Measurements from ENCODE around the gene BCAS1.
A peak's percentile ranks its signal among the peaks of the same experiment; 100 is the strongest.

BCAS1 gene

GRCh38 chr20:54070187-54070987 lies at the start of gene BCAS1:
Gene BCAS1 (minus strand): TSS chr20:54070594. CDS start chr20:54058718, 11,876 bp downstream.
- no peak within 1 kb of the TSS for H3K4me3 ChIP-seq (ENCODE audit: low read depth, low read length)

DNA sequence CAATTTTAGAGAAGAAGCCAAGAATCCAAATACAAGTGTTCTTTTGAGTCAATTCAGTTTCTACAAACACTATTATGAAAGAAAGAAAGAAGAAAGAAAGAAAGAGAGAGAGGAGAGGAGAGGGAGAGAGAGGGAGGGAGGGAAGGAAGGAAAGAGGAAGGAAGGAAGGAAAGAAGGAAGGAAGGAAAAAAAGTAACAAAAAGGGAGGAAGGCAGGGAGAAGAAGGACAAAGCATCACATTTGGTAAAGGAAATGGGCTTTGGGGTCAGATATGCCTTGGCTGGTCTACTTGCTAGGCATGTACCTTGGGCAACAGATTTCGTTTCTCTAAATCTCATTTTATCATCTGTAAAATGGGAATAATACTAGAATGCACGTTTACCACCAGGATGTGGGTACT lies 49.4 kb upstream of the BCAS1 start:
- DNase-seq (ENCODE audit: low read depth), result no peak
- no peak overlapping the region for H3K4me3 ChIP-seq (ENCODE audit: low read depth, low read length)

More at GRCh38 chr20:54070187-54070987, at the start of gene BCAS1:
- no peak for DNase-seq (ENCODE audit: low read depth)

DNA sequence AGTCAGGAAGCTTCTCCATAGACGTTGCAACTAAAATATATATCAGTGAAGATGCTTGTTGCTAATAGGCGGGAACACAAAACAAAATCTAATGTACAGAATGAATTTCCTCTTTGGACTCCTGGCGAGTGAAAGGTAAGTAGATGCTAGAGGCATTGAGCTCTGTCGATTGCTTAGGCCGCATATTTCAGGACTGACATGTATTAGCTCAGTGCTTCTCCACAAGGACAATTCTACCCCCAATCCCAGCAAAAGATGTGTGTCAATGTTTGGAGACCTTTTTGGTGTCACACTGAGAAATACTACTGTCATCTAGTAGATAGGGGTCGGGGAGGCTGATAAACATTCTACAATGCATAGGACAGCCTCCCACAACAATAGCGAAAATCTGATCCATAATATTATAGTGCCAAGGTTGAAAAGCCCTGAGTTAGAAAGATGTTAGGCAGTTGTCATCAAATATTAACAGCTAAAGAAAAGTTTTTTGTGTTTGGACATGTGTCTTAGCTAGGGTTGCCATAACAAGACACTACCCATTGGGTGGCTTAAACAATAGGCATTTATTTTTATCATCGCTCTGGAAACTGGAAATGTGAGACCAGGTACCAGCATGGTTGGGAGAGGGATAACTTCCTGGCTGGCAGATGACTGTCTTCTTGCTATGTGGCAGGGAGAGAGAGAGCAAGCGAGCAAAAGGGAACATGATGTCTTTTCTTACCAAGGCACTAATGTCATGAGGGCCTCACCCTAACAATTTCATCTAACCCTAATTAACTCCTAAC lies 48.0 kb upstream of the BCAS1 start:
- no peak for DNase-seq (ENCODE audit: low read depth)
- no peak overlapping the region for H3K4me3 ChIP-seq (ENCODE audit: low read depth, low read length)

DNA sequence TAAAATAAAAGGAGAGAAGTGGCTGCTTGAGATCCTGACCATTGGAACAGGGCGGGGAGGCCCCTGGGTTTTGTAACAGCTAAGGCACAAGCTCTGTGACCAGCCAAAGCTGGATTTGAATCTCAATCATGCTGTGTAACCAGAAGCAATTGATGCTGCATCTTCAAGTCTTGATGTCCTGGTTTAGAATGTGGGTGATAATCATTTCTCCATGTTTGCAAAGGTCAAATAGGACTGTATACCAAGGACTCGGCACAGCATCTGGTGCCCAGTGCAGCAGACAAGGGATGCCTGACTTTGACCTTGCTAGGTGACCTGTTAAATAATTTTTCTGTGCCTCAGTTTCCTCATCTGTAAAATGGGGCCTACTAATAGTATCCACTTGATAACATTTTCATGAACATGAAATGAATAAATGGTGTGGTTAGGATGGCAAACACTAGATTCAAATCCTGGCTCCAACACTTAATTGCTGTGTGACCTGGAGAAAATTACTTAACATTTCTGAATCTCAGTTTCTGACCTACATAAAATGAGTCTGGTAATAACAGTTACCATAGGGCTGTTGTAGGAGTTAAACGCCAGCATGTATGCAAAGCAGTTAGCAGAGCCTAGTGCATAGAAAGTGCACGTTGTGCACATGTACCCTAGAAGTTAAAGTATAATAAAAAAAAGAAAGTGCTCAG lies 46.3 kb upstream of the BCAS1 start:
- H3K4me3 ChIP-seq (ENCODE audit: low read depth, low read length), result no peak overlapping the region
- DNase-seq (ENCODE audit: low read depth), result no peak

GRCh38 chr20:54115172-54115854 lies 44.9 kb upstream of the BCAS1 start:
- no peak for DNase-seq (ENCODE audit: low read depth)
- H3K4me3 ChIP-seq (ENCODE audit: low read depth, low read length), result no peak overlapping the region

GRCh38 chr20:54114109-54114508 lies 43.7 kb upstream of the BCAS1 start:
- H3K4me3 ChIP-seq (ENCODE audit: low read depth, low read length), result no peak overlapping the region
- no peak for DNase-seq (ENCODE audit: low read depth)

GRCh38 chr20:54113566-54113965 lies 43.2 kb upstream of the BCAS1 start:
- no peak for DNase-seq (ENCODE audit: low read depth)
- H3K4me3 ChIP-seq (ENCODE audit: low read depth, low read length), result no peak overlapping the region

- no peak overlapping the region for H3K4me3 ChIP-seq (ENCODE audit: low read depth, low read length)
- peak; percentile 23 for DNase-seq (ENCODE audit: low read depth)
These were observed 42.0 kb upstream of the BCAS1 start for GRCh38 chr20:54112221-54112884.

GRCh38 chr20:54111460-54111859 lies 41.1 kb upstream of the BCAS1 start:
- no peak for DNase-seq (ENCODE audit: low read depth)
- H3K4me3 ChIP-seq (ENCODE audit: low read depth, low read length), result no peak overlapping the region

GRCh38 chr20:54110457-54110856 lies 40.1 kb upstream of the BCAS1 start:
- no peak overlapping the region for H3K4me3 ChIP-seq (ENCODE audit: low read depth, low read length)
- no peak for DNase-seq (ENCODE audit: low read depth)

- DNase-seq (ENCODE audit: low read depth), result no peak
- H3K4me3 ChIP-seq (ENCODE audit: low read depth, low read length), result no peak overlapping the region
These were observed 39.6 kb upstream of the BCAS1 start for GRCh38 chr20:54110041-54110440.

GRCh38 chr20:54108817-54109216 lies 38.4 kb upstream of the BCAS1 start:
- DNase-seq (ENCODE audit: low read depth), result no peak
- H3K4me3 ChIP-seq (ENCODE audit: low read depth, low read length), result no peak overlapping the region

DNA sequence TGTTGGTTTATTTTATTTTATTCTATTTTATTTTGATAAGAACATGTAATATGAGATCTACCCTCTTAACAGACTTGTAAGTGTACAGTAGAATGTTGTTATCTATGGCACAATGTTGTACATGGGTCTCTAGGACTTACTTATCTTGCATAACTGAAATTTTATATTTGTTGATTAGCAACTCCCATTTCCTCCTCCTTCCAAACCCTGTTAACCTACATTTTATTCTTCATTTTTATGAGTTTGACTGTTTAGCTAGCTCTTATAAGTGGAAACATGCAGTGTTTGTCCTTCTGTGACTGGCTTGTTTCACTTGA lies 37.9 kb upstream of the BCAS1 start:
- DNase-seq (ENCODE audit: low read depth), result no peak
- no peak overlapping the region for H3K4me3 ChIP-seq (ENCODE audit: low read depth, low read length)

DNA sequence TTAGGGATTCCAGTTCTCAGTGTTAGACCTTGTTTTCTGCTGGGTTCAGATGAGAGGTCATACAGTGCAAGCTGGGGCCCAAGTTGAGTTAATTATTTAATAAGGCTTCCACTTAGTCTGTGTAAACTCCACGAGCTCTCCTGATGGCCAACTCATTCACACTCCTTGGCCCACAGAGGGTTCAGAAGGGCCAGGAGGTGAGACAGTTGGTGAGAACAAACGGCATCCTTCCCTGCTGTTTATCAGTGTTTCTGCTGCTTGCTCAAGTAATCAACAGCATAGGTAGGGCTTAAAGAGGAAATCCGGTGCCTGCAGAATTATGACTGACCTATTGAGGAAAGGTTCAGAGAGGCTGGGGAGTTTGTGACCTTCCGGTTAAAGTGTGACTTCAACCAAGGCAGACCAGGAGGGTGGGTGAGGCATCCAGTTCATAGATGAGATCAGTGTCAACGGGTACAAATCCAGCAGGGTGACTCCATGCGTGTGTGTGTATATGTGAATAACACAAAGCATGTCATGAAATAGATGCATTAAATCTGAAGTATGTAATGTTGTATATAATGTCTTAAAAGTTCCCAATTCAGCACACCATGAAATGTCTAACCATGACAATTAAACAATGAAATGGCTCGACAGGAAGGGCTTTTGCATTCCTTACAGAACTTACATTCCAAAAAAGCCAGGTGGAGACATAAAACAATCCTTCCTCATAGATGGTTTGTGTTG lies 37.4 kb upstream of the BCAS1 start:
- no peak for DNase-seq (ENCODE audit: low read depth)
- no peak overlapping the region for H3K4me3 ChIP-seq (ENCODE audit: low read depth, low read length)

GRCh38 chr20:54107181-54107580 lies 36.8 kb upstream of the BCAS1 start:
- no peak overlapping the region for H3K4me3 ChIP-seq (ENCODE audit: low read depth, low read length)
- no peak for DNase-seq (ENCODE audit: low read depth)

GRCh38 chr20:54106162-54106561 lies 35.8 kb upstream of the BCAS1 start:
- DNase-seq (ENCODE audit: low read depth), result no peak
- H3K4me3 ChIP-seq (ENCODE audit: low read depth, low read length), result no peak overlapping the region

GRCh38 chr20:54105653-54106052 lies 35.3 kb upstream of the BCAS1 start:
- H3K4me3 ChIP-seq (ENCODE audit: low read depth, low read length), result no peak overlapping the region
- DNase-seq (ENCODE audit: low read depth), result no peak

GRCh38 chr20:54104781-54105180 lies 34.4 kb upstream of the BCAS1 start:
- H3K4me3 ChIP-seq (ENCODE audit: low read depth, low read length), result no peak overlapping the region
- DNase-seq (ENCODE audit: low read depth), result no peak
